Epidermal melanocyte (primary cell): Measurements from ENCODE around the gene TSKU.
A peak's percentile ranks its signal among the peaks of the same experiment; 100 is the strongest.
"Not testable (repeated sequence)": the region's sequence is repeated elsewhere in the genome, so short reads cannot be mapped to it uniquely, and the experiment has no call there.

Source experiments
- DNase-seq: peaks from one replicate; pipeline ENCODE4 v3.0.0; 2011; ENCODE audit warnings: low spot score; ENCODE audit not compliant: insufficient read length

The TSKU gene

DNA sequence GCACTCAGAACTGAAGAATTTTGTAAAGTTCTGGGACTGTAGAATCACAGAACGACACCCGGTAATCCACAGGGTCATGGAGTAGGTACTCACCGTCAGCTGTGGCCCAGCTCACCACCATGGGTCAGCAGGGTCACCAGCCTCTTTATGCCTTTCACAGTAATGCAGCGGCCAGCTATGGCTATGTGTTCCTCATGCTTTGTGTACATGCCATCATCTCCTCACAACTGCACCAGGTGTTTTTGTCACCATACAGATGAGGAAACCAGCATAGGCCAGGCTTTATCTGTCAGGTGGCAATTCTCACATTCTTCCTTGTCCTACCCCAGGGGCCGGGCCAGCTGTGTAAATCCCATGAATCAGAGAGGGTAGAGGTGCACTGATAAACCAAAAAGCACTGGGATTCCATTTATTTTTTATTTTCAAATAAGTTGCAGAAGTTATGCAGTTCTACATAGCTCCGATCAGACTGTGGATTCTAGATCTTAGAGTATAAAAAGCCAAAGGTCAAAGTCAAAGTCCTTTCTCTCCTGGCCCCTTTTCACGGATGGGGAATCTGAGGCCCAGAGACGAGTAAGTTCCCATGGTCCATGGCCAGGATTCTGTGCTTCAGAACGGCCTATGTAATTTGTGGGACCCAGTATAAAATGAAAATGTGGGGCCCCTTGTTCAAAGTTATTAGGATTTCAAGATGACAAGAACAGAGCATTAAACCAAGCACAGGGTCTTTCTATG lies 17.5 kb downstream of the TSKU start:
- DNase-seq = no peak

DNA sequence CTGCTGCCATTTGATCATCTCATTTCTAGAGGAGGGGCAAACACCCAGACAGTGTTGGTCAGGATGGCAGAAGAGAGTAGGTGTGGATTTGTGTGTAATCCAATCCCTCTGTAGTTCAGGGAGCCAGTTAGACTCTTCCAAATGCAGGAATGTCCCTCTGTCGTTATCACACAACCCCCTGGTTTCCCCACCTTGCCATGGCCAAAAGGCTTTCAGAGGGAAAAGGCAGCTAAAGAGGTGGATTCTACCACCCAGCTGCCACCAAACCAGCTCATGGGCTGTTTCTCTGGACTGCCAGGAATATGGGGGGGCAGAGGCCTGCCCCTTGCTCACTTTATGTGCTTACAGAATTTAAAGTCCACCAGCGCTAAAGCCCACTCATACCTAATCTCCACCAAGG lies 18.1 kb downstream of the TSKU start:
- no peak for DNase-seq

DNA sequence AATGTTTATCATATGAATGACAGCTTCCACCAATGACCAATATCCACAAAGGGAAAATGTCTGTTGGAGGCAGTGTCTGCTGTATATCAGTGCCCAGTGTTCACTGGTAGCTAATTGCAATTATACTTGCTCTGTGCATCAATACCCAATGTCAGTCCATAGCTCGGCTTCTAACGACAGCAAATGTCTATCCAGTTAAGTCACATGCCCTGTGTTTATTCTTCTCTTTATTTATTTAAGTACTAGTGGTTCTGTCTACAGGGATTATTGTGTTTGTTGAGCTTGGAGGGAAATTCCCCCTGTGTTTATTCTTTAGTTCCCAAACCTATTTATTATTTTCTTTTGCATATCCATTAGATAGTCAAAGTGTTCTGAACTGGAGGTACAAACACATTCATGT lies 18.6 kb downstream of the TSKU start:
- DNase-seq = no peak

DNA sequence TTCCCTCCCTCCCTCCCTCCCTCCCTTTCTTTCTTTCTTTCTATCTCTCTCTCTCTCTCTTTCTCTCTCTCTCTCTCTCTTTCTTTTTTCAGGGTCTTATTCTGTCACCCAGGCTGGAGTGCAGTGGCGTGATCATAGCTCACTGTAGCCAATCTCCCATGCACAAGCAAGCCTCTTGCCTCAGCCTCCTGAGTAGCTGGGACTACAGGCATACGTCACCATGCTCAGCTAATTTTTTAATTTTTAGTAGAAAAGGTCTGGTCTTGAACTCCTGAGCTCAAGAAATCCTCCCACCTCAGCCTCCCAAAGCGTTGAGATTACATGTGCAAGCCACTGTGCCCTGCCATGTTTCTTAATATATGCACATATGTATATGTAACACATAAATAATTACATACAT lies 19.0 kb downstream of the TSKU start:
- no peak for DNase-seq

DNA sequence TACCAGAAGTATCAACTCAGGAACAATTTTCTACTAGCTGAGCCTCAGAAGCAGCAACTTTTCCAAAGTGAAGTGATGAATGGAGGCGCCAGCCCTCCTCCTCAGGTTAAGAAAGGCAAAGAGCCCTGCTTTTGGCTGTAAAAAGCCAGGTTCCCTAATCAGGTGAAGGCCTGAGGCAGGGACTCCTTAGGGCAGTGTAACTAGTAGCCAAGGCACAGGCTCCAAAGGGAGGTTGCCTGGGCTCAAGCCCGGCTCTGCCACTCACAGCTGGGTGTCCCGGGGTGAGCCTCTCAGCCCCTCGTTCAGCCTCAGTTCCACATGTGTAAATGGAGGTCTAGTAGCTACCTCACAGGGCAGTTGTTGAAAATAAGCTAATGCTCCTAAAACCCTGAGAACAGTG lies 19.5 kb downstream of the TSKU start:
- DNase-seq = no peak

DNA sequence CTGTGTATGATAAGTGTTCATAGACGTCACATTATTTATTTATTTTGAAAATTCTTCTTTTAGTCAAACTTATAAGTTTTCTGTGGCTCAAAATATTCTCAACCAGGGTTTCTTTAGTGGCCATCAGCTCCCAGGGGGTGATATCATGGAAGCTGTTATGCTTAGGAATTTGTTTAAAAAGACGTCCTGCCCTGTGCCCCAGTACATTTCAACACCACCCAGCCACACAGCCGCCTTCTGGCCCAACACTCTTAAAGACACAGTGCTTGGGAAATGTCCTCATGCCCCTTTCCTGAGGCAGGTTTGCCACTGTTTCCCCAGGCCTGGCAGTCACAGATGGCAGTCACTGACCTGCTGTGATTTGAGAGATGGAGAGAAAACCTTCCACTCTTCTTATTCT lies 19.9 kb downstream of the TSKU start:
- DNase-seq = peak; percentile 53

DNA sequence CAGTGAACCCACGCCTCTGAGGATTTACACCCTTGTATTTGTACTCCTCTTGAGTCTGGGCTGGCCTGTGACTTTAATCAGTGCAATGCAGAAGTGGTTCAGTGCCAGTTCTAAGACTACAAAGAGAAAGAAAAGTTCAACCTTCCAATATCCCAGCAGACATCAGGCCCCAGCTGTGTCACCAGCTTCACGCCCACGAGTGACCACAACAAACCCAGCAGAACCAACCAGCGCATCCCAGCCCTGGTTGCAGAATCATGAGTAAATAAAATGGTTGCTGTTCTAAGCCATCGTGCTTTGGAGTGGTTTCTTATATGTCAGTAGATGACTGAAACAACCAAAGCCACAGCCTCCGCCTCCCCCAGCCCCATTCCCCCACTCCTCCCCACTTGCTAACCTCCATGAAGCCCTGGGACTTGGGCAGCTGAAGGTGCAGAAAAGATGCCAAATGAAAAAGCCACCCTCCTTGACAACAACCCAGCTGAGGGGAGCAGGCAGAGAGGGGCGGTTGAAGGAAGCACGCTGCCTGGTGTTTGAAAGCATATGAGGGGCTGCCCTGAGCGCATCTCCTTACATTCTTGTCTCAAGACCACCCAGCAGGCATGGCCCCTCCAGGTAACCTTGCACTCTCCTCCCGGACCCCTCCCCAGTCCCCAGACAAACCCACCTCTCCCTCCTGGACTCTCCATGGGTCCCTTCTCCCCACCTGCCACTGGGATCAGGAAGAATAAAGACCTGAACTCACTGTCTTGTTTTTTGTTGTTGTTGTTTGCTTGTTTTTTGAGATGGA lies 20.9 kb downstream of the TSKU start:
- no peak for DNase-seq

DNA sequence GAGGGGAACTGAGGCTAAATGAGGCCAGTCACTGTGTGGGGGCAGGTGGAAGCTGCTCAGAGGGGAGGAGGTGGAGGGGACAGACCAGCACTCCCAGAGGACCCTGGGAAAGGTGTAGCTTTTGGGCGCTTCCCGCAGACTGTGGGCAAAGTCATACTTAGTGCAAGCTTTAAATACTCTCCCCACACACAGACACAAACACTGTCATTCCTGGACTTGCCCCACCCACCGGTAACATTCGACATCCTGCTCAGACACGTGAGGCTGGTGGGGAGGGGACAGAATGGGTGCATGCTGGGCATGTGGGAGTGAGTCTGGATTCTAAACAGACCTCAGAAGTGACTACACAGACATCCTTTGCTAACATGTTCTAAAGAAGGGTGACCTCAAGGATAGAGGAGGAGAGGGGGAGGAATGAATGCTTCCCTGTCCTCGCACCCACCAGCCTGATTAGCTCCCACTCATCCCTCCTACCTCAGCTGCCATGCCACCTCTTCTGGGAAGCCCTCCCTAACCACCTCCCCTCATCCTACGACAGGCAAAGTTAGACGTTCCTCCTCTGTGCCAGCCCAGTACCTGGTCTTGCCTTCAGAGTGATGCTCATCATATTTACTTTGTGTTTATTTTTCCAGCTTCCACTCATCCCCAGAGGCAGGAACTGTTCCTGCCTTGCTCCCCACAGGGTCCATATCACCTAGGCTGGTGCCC lies 22.2 kb downstream of the TSKU start:
- no peak for DNase-seq

DNA sequence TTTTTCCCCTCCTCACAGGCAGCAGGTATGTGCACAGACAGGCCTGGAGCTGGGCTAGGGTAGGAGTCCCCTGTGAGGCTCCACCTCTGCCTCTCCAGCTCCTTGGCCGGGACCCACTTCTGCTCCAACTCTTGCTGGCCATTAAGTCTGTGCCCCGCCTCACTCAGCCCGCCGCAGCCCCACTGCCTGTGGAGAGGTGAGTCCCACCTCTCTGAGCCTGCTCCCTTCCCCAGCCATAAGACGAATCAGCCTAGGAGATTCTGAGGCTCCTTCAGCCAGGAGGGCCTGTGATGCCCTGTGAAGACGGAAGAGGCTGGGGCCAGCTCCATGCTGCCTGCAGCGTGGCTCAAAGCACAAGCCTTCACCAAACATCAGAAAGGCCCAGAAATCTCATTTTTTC lies 23.0 kb downstream of the TSKU start:
- DNase-seq = no peak

DNA sequence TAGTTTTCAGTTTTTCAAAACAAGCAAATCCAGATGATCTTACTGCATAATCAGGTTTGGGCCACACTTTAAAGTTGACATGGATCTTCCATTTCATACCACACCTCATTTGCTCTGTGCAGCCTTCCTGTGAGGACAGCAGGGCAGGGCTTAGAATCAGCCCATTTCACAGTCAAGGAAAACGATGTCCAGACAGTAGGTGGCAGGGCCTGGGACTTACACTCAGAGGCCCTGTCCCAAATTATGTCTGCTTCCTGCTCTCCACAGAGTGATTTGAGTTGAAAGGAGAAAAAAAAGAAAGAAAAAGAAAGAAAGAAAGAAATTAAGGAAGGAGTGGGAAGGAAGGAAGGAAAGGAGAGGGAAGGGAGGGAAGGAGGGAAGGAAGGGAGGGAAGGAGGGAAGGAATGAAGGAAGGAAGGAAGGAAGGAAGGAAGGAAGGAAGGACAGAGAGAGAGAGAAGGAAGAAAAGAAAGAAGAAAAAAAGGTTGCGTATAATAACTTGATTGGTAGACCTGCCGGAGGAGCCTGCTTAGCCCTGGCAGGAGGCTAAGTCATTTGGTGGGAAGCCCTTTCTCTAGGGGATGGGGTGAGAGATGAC lies 23.6 kb downstream of the TSKU start:
- DNase-seq = no peak

DNA sequence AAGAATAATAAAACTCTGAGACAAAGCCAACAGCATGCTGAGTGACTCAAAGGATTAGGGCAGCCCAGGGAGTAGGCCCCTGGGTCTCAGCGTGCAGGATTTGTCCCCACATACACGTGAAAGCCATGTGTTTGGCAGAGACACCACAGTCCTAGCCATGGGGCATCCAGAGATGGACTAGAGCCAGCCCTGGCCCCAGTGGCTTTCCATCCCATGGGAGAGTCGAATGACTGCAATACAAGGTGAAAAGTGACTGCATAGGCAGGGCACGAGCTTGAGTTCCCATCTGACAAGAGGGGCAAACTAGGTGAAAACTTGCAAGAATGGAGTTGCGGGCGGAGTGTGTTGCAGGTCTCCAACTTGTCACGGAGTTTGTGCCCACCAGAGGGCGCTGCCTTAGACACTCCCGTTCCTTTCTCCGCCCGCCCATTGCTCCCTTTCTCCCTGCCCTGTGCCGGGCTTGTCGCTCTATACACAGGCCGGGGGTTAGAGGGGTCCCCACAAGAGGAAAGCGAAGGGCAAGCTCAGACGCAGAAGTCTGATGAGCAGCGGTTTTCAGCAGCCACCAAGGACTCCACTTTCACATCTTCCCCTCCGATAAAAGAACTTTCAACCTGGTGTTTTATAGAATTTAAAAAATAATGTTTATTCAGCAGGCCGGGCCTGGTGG lies 24.2 kb downstream of the TSKU start:
- DNase-seq = peak; percentile 82

DNA sequence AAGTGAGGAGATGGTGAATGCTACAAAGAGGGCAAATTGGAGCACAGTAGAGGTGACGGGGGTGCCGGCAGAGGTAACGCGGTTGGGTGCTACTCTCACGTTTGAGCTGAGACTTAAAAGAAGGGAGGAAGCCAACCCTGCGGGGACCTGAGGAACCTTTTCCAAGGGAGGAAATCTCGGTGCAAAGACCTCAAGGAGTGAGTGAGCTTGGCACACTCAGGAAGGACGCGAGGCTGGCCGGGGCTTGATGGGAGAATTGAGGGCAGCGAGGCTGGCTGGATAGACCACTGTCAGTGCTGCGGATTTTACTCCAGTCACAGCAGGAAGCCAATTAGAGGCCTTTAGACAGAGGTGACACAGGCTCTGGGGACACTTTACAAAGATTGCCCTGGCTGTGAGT lies 25.0 kb downstream of the TSKU start:
- DNase-seq = no peak

DNA sequence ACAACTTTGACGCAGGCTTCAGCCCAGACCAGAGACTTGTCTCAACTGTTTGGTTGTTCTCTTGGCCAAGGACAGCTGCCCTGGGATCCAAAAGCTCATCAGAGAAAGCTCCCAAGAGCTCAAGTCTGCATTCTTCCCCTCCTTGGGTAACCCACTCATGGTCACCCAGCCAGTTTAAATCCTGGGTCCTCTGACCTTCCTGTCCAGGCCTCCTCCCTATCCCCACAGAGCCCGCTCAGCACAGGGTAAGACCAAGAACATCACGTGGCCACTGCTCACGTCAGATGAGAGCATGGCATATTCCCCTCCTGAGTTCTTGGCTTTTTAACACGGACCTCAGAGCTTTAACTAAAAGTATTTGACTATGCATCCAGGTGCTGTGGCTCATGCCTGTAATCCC lies 25.8 kb downstream of the TSKU start:
- no peak for DNase-seq

DNA sequence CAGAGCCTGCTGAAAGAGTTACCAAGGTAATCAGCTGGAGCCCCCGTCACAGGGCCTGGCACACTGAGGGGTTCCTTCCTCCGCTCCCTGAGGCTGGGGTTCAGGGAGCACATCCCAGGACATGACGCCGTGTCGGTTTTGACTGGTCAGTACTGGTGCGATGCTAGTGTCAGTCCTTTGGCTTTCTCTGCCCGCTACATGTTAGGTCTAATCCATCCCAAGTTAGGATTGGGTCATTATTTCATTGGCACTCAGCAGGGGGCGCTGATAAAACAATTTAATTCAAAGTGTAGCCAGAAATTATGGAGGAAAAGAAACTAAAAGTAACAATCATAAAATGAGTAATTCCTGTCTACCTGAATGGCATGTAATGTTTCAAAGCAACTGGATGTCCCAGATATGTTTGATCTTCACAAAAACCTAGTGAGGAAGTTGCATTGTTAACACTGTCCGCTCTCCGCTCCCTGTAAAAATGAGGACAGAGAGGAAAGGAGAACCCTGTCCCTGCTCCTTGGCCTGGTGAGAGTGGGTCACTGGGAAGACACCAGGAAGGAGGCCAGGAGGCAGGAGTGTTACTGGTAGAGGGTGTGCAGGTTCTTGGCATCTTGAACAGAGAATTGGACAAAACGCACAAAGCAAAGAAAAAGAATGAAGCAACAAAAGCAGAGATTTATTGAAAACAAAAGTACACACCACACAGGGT lies 27.1 kb downstream of the TSKU start:
- no peak for DNase-seq

DNA sequence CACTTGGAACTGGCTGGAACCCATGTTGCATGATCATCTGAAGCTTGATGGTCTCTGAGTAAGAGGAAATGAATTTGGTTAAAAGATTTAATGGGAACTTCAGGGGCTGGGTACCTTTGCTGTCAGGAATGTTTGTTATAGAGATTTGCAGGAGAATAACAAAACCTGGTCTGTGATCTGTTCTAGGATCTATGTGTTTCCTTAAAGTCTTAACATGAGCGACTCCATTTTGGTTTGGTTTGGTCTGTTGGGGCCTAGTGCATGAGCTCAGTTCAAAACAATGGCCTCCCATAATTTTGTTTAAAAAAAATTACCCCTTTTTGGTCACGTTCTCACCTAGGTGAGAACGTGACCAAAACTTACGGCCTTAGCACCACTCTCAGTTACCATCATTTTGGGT lies 28.1 kb downstream of the TSKU start:
- DNase-seq = no peak

DNA sequence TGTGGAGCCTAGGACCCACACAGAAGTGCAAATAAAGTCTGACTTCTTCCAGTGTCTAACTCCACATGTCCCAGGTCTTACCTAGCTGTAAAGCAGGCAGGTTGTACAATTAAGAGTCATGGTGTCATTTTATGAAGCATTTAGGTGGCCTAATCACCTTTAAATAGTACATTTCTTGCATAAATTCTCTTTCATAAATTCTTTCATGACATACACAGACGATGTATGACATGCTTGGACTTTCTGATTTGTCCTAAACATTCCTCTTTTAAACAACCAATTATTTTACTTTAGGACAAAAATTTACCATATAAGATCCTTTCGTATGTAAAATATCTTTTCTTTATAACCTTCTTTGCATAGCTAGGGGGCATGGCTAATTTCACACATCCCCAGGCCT lies 31.3 kb downstream of the TSKU start:
- no peak for DNase-seq

DNA sequence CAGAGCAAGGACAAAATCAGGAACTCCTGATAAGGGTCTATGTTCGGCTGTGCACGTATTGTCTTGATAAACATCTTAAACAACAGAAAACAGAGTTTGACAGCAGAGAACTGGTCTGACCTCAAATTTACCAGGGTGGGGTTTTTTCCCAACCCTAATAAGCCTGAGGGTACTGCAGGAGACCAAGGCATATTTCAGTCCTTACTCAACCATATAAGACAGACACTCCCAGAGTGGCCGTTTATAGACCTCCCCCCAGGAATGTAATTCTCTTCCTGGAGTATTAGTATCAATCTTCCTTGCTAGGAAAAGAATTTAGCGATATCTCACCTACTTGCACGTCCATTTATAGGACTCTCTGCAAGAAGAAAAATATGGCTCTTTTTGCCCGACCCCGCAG lies 32.5 kb downstream of the TSKU start:
- DNase-seq = not testable (repeated sequence)

DNA sequence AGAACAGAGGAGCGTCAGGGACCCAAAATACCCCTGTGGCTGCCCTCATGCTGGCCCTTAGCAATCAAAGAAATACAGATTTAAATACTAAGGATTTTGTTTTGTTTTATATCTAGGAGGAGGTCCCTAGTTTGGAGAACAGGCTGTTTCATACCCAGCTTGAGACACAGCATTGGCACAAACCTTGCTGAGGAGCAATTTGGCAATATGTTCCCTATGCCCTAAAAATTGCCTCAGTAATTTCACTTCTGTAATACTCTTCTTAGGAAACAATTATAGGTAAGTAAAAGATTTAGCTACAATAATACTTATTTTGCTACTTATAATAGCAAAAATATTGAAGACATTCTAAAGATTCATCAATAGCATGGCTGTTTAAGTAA lies 37.0 kb downstream of the TSKU start:
- DNase-seq = no peak

DNA sequence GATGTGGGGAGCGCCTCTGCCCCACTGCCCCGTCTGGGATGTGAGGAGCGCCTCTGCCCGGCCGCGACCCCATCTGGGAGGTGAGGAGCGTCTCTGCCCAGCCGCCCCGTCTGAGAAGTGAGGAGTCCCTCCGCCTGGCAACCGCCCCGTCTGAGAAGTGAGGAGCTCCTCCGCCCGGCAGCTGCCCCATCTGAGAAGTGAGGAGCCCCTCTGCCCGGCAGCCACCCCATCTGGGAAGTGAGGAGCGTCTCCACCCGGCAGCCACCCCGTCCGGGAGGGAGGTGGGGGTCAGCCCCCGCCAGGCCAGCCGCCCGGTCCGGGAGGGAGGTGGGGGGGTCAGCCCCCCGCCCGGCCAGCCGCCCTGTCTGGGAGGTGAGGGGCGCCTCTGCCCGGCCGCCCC lies 38.2 kb downstream of the TSKU start:
- DNase-seq = not testable (repeated sequence)

DNA sequence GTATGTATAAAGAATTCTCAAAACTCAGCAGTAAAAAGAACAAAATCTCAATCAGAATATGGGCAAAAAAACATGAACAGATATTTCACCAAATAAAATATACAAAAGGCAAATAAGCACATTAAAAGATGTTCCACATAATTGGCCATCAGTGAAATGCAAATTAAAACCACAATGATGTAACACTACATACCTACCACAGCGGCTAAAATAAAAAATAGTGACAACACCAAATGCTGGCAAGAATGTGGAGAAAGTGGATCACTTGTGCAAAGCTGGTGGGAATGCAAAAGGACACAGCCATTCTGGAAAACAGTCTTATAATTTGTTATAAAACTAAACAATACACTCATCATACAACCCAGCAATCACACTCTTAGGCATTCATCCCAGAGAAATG lies 39.2 kb downstream of the TSKU start:
- no peak for DNase-seq

DNA sequence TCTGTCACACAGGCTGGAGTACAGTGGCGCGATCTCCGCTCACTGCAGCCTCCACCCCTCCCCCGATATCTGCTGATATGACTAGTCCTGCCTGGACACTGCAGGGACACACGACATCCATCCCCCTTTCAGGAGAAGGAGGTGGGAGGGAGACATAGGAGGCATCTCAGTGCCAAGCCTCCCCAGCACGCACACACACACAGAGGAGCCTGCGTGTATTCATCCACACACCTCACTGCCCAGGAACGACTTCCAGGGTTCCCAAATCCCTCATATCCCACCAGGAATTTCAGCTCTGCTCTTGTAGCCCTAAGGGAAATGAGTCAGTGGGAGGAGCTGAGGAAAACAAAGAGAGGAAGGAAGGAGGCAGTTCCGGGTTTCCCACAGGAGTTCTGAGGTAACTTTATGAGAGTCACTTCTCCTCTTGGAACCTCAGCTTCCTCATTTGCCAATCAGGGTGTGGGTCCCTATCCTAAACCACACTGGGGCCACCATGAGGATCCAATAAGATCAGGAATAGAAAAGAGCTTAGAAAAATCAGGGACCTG lies 40.4 kb downstream of the TSKU start:
- no peak for DNase-seq
